Gastroesophageal sphincter (tissue), 3 donors: ENCODE results near the gene KRTAP19-8.

Experiments
- EP300 ChIP-seq: sonication (generic); formaldehyde crosslinking; IDR thresholded peaks from one replicate; pipeline ENCODE4 v1.6.1; 2017; ENCODE audit warnings: antibody characterized with exemption, mild to moderate bottlenecking
- TF ChIP-seq, protein P1 (sequence below), 4 experiments: fragments of 200-600 bp in 2 of 4; fragments of 450-650 bp in 2 of 4; sonication (generic) in 1 of 4; IDR thresholded peaks; one replicate each; pipeline ENCODE4 v1.5.1; 2017 to 2019; ENCODE audit warnings: antibody characterized with exemption in 4 of 4, mild to moderate bottlenecking in 2 of 4, moderate library complexity in 2 of 4

DNA sequence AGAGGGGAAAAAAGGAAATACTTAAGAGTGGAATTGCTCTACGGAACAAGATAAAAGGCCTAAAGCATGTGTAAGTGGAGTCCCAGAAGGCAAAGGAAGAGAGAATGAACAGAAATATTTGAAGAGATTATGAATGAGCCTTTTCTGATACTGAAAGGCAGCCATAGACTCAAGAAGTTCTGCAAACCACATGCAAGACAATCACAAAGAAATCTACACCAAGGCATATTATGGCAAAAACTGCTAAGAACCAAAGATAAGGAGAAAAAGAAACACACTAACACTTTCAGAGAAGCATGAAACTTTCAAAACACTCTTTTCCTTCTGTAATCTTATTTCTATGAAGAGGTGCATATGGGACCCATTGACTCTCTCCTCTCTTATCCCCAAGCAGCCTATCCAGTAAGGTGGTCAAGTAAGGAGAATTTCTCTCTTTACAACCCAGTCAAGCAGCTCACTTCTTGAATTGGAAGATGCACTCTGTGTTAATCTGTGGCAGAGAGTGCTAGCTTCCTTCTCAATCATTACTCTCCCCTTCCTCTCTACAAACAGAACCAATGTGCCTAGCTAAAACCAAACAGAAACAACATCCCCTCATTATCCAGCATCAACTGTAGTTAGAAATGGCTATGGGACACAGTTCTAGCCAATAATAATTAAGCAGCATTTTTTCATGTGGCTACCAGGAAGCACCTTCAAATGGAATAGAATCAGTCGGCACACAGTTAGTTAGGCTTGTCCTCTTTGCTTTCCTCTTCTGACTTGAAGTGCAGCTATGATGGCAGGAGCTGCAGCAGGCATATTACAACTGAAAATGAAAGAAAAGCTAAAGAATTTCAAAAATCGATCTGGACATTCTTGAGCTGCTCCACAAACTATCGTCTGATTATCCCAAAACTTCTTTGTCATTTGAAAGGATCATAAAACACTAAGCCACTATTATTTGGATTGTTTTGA is 25.9 kb downstream of the KRTAP19-8 start:
- TF ChIP-seq, protein P1, sequence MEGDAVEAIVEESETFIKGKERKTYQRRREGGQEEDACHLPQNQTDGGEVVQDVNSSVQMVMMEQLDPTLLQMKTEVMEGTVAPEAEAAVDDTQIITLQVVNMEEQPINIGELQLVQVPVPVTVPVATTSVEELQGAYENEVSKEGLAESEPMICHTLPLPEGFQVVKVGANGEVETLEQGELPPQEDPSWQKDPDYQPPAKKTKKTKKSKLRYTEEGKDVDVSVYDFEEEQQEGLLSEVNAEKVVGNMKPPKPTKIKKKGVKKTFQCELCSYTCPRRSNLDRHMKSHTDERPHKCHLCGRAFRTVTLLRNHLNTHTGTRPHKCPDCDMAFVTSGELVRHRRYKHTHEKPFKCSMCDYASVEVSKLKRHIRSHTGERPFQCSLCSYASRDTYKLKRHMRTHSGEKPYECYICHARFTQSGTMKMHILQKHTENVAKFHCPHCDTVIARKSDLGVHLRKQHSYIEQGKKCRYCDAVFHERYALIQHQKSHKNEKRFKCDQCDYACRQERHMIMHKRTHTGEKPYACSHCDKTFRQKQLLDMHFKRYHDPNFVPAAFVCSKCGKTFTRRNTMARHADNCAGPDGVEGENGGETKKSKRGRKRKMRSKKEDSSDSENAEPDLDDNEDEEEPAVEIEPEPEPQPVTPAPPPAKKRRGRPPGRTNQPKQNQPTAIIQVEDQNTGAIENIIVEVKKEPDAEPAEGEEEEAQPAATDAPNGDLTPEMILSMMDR (IDR thresholded peaks at IDR 0.05): no peak
- TF ChIP-seq EP300: no peak
